Measurements from ENCODE around the gene SAMD1.
A peak's percentile ranks its signal among the peaks of the same experiment; 100 is the strongest.

Gene SAMD1

DNA sequence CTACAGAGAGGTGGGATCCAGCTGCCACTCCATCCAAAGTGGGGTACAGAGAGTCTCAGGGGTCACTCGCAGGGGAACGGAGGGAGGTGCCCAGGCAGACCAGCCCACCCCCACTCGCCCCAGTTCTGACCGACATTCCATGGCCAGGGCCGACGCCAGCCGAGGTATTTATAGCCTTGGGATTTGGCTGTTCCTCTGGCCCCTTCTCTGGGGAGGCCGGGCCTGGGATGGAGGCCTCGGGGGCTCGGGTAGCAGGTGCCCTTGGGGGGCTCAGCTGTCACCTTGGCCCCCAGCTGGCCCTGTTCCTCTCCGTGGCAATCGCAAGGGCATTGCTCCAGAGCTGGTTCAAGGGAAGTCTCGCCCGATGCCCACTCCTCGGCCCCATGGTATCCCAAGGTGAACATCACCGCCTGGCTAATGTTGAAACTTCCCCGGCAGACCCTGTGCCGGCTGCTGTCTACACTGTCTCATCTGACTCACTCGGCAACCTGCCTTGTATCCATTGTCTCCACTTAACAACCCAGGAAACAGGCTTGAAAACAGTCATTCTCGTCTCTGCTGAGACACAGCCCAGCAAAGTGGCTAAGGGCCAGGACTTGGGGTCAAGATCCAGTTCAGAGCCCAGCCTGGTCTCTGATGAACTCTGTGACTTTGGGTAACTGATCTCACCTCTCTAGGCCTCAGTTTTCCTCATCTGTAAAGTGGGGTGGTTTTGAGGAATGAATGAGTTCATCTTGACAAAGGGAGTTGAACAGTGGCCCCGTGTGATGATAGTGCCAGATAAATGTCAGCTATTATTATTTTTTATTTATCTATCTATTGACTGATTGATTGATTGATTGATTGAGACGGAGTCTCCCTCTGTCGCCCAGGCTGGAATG is 17.3 kb upstream of the SAMD1 start:
- Histone ChIP-seq H3K9ac (ENCODE audit: low read length) (no peak overlapping the region), H3K9me3 (ENCODE audit: insufficient read depth, low read depth, low read length) (no peaks in the 10 kb centered on the region), H2BK120ac (ENCODE audit: insufficient read depth, low read length, poor library complexity) (no peak overlapping the region), H3K4me3 (ENCODE audit: low read depth, low read length) (no peak overlapping the region), H4K8ac (ENCODE audit: low read depth, low read length) (no peak overlapping the region), H3K4me1 (ENCODE audit: control insufficient read depth in 1 of 2, insufficient read depth in 2 of 2, low read length in 2 of 2) (peaks cover 2 to 8% of the 10 kb centered on the region in 2 experiments), H3K27ac (ENCODE audit: low read depth, low read length) (no peak overlapping the region), H3K36me3 (ENCODE audit: control insufficient read depth in 1 of 2, insufficient read depth in 2 of 2, low read length in 2 of 2) (peaks cover 16 to 21% of the 10 kb centered on the region in 2 experiments), H2BK5ac (ENCODE audit: low read depth, low read length, poor library complexity) (no peak overlapping the region), H3K27me3 (ENCODE audit: insufficient read depth, low read length) (no peaks in the 10 kb centered on the region), H3K18ac (ENCODE audit: low read length) (no peak overlapping the region), H3K23ac (ENCODE audit: low read length) (no peak overlapping the region), H2BK12ac (ENCODE audit: low read length) (no peak overlapping the region), H4K91ac (ENCODE audit: low read depth, low read length) (no peak overlapping the region), H3K79me2 (ENCODE audit: control insufficient read depth, insufficient read depth, low read length, poor library complexity) (no peaks in the 10 kb centered on the region), H3K14ac (ENCODE audit: low read length) (no peak overlapping the region), H3K79me1 (ENCODE audit: low read length) (no peaks in the 10 kb centered on the region), H2AFZ (ENCODE audit: insufficient read depth, low read length, poor library complexity) (peak overlapping the region; percentile 13), H2AK5ac (ENCODE audit: low read length) (no peak overlapping the region), H3K4ac (ENCODE audit: low read depth, low read length) (no peak overlapping the region), H3K4me2 (ENCODE audit: low read length) (no peak overlapping the region), H4K12ac (ENCODE audit: low read depth, low read length) (no peak overlapping the region)
- no CpG with 5 or more reads among the region's 23 CpGs for WGBS (ENCODE audit: extremely low coverage, insufficient coverage, insufficient read length)
- no peak for DNase-seq

DNA sequence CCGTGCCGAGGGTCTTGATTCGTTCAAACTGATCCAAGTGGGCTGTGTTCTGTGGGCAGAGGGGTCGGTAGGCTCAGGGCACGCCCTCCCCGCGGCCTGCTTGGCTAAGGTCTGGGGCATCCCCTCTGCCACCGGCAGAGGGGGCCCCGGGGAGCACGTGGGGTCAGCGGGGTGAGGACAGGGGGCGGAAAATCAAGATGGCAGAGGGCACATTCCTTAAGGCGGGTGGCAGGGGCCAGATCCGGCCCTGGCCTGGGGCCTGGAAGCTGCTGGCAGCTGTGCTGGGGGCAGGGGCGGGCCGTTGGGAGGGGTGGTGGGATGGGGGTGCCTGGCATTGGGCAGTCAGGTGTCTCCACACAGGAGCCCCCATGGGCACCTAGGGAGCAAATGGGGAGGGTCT is 16.3 kb upstream of the SAMD1 start:
- no peak overlapping the region for H3K14ac ChIP-seq (ENCODE audit: low read length)

DNA sequence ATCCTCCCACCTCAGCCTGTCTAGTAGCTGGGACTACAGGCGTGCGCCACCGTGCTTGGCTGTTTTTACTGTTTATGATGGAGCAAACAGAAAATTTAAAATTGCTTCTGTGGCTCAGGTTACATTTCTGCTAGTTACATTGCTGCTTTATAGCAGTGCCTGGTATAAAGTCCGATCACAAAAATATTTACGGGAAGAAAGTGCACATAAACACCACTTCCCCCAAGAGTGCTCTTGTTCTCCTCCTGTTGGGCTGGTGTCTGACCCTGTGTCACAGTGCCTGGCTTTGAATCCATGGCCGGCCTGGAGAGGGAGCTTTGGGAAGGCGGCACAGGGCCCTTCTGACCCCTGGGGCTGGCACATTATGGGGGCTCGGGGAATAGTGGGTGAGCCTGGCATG is 15.1 kb upstream of the SAMD1 start:
- no peak overlapping the region for H3K4ac ChIP-seq (ENCODE audit: low read depth, low read length)
- H4K8ac ChIP-seq (ENCODE audit: low read depth, low read length): no peak overlapping the region
- no peak overlapping the region for H3K27ac ChIP-seq (ENCODE audit: low read depth, low read length)
- H2BK12ac ChIP-seq (ENCODE audit: low read length): no peak overlapping the region
- H3K4me1 ChIP-seq (ENCODE audit: control insufficient read depth in 1 of 2, insufficient read depth in 2 of 2, low read length in 2 of 2): peaks cover 0 to 4% of the 10 kb centered on the region in 2 experiments
- no peaks in the 10 kb centered on the region for H3K79me1 ChIP-seq (ENCODE audit: low read length)
- H2BK5ac ChIP-seq (ENCODE audit: low read depth, low read length, poor library complexity): no peak overlapping the region
- H3K14ac ChIP-seq (ENCODE audit: low read length): no peak overlapping the region
- H3K79me2 ChIP-seq (ENCODE audit: control insufficient read depth, insufficient read depth, low read length, poor library complexity): no peaks in the 10 kb centered on the region
- no peak overlapping the region for H2AFZ ChIP-seq (ENCODE audit: insufficient read depth, low read length, poor library complexity)
- peaks cover 29 to 35% of the 10 kb centered on the region in 2 experiments for H3K36me3 ChIP-seq (ENCODE audit: control insufficient read depth in 1 of 2, insufficient read depth in 2 of 2, low read length in 2 of 2)
- H3K4me3 ChIP-seq (ENCODE audit: low read depth, low read length): no peak overlapping the region
- no peak overlapping the region for H3K9ac ChIP-seq (ENCODE audit: low read length)
- H3K9me3 ChIP-seq (ENCODE audit: insufficient read depth, low read depth, low read length): no peaks in the 10 kb centered on the region
- H3K27me3 ChIP-seq (ENCODE audit: insufficient read depth, low read length): no peaks in the 10 kb centered on the region
- H2BK120ac ChIP-seq (ENCODE audit: insufficient read depth, low read length, poor library complexity): no peak overlapping the region
- no peak overlapping the region for H2AK5ac ChIP-seq (ENCODE audit: low read length)
- no peak overlapping the region for H4K91ac ChIP-seq (ENCODE audit: low read depth, low read length)
- H4K12ac ChIP-seq (ENCODE audit: low read depth, low read length): no peak overlapping the region
- WGBS (ENCODE audit: extremely low coverage, insufficient coverage, insufficient read length): no CpG with 5 or more reads among the region's 8 CpGs
- DNase-seq: no peak
- H3K4me2 ChIP-seq (ENCODE audit: low read length): no peak overlapping the region
- H3K18ac ChIP-seq (ENCODE audit: low read length): no peak overlapping the region
- H3K23ac ChIP-seq (ENCODE audit: low read length): no peak overlapping the region

More for the DNA sequence above, 16.3 kb upstream of the SAMD1 start:
- no peak overlapping the region for H3K4me2 ChIP-seq (ENCODE audit: low read length)
- H3K36me3 ChIP-seq (ENCODE audit: control insufficient read depth in 1 of 2, insufficient read depth in 2 of 2, low read length in 2 of 2): peaks cover 25 to 30% of the 10 kb centered on the region in 2 experiments
- DNase-seq: no peak
- H3K18ac ChIP-seq (ENCODE audit: low read length): no peak overlapping the region
- no peak overlapping the region for H2AFZ ChIP-seq (ENCODE audit: insufficient read depth, low read length, poor library complexity)
- no peaks in the 10 kb centered on the region for H3K27me3 ChIP-seq (ENCODE audit: insufficient read depth, low read length)
- no peak overlapping the region for H2BK12ac ChIP-seq (ENCODE audit: low read length)
- whole genome bisulfite sequencing (ENCODE audit: extremely low coverage, insufficient coverage, insufficient read length): no CpG with 5 or more reads among the region's 16 CpGs
- no peak overlapping the region for H2AK5ac ChIP-seq (ENCODE audit: low read length)
- H3K23ac ChIP-seq (ENCODE audit: low read length): no peak overlapping the region
- H4K8ac ChIP-seq (ENCODE audit: low read depth, low read length): no peak overlapping the region
- peaks cover 0 to 4% of the 10 kb centered on the region in 2 experiments for H3K4me1 ChIP-seq (ENCODE audit: control insufficient read depth in 1 of 2, insufficient read depth in 2 of 2, low read length in 2 of 2)
- H3K79me1 ChIP-seq (ENCODE audit: low read length): no peaks in the 10 kb centered on the region
- H3K27ac ChIP-seq (ENCODE audit: low read depth, low read length): no peak overlapping the region
- H2BK5ac ChIP-seq (ENCODE audit: low read depth, low read length, poor library complexity): no peak overlapping the region
- no peak overlapping the region for H4K91ac ChIP-seq (ENCODE audit: low read depth, low read length)
- H3K9me3 ChIP-seq (ENCODE audit: insufficient read depth, low read depth, low read length): no peaks in the 10 kb centered on the region
- H4K12ac ChIP-seq (ENCODE audit: low read depth, low read length): no peak overlapping the region
- no peak overlapping the region for H3K9ac ChIP-seq (ENCODE audit: low read length)
- H3K79me2 ChIP-seq (ENCODE audit: control insufficient read depth, insufficient read depth, low read length, poor library complexity): no peaks in the 10 kb centered on the region
- H3K4ac ChIP-seq (ENCODE audit: low read depth, low read length): no peak overlapping the region
- no peak overlapping the region for H3K4me3 ChIP-seq (ENCODE audit: low read depth, low read length)
- H2BK120ac ChIP-seq (ENCODE audit: insufficient read depth, low read length, poor library complexity): no peak overlapping the region

DNA sequence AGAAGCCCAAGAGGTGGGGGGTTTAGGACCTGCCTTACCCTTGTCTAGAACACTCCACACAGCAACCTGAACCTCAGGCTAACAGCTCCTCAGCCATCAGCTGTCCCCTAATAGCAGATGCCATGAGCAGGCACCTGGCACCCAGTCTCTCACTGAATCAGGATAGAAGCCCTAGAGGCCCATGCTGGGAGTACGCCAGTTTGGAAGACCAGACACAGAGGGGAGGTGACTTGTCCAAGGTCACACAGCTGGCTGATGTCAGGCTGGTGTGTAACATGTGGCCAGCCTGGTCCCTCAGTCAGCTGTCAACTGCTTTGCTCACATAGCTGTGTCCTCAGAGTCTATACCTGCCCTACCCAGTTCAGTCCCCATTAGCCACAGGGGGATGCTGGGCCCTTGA is 12.8 kb upstream of the SAMD1 start:
- H4K12ac ChIP-seq (ENCODE audit: low read depth, low read length): no peak overlapping the region

More for the DNA sequence above, 12.8 kb upstream of the SAMD1 start:
- no peak overlapping the region for H2BK5ac ChIP-seq (ENCODE audit: low read depth, low read length, poor library complexity)
- no peak overlapping the region for H2AFZ ChIP-seq (ENCODE audit: insufficient read depth, low read length, poor library complexity)
- DNase-seq: no peak
- H3K36me3 ChIP-seq (ENCODE audit: control insufficient read depth in 1 of 2, insufficient read depth in 2 of 2, low read length in 2 of 2): peaks cover 33 to 38% of the 10 kb centered on the region in 2 experiments
- H3K4me1 ChIP-seq (ENCODE audit: control insufficient read depth in 1 of 2, insufficient read depth in 2 of 2, low read length in 2 of 2): peaks cover 0 to 4% of the 10 kb centered on the region in 2 experiments
- no peak overlapping the region for H2BK12ac ChIP-seq (ENCODE audit: low read length)
- H3K79me1 ChIP-seq (ENCODE audit: low read length): no peaks in the 10 kb centered on the region
- H4K8ac ChIP-seq (ENCODE audit: low read depth, low read length): no peak overlapping the region
- no peak overlapping the region for H3K23ac ChIP-seq (ENCODE audit: low read length)
- peaks cover 2% of the 10 kb centered on the region for H3K9me3 ChIP-seq (ENCODE audit: insufficient read depth, low read depth, low read length)
- no peaks in the 10 kb centered on the region for H3K79me2 ChIP-seq (ENCODE audit: control insufficient read depth, insufficient read depth, low read length, poor library complexity)
- H2AK5ac ChIP-seq (ENCODE audit: low read length): no peak overlapping the region
- H3K27ac ChIP-seq (ENCODE audit: low read depth, low read length): no peak overlapping the region
- no peak overlapping the region for H3K4me2 ChIP-seq (ENCODE audit: low read length)
- H3K4me3 ChIP-seq (ENCODE audit: low read depth, low read length): no peak overlapping the region
- no peak overlapping the region for H3K4ac ChIP-seq (ENCODE audit: low read depth, low read length)
- H3K18ac ChIP-seq (ENCODE audit: low read length): no peak overlapping the region
- H3K14ac ChIP-seq (ENCODE audit: low read length): no peak overlapping the region
- no peak overlapping the region for H2BK120ac ChIP-seq (ENCODE audit: insufficient read depth, low read length, poor library complexity)
- H3K9ac ChIP-seq (ENCODE audit: low read length): no peak overlapping the region
- no peak overlapping the region for H4K91ac ChIP-seq (ENCODE audit: low read depth, low read length)
- WGBS (ENCODE audit: extremely low coverage, insufficient coverage, insufficient read length): no CpG with 5 or more reads among the region's 1 CpG
- no peaks in the 10 kb centered on the region for H3K27me3 ChIP-seq (ENCODE audit: insufficient read depth, low read length)
